OCI-LY1 (cell line): ENCODE results near the gene LPCAT4.

Experiments
- H2AFZ ChIP-seq: fragments of 200-600 bp; sonication (generic), shearing (Covaris generic); 2 replicates; pipeline ENCODE4 v1.6.0; 2014; ENCODE audit warnings: antibody characterized with exemption, mild to moderate bottlenecking, low read length
- H3F3A ChIP-seq: fragments of 200-600 bp; sonication (generic), shearing (Covaris generic); 2 replicates; pipeline ENCODE4 v1.6.0; 2014; ENCODE audit warnings: mild to moderate bottlenecking, antibody characterized with exemption, low read length, moderate library complexity; ENCODE audit not compliant: insufficient read depth
- H3K27ac ChIP-seq: fragments of 200-600 bp; sonication (generic); 2 replicates; pipeline ENCODE4 v1.5.1; 2014; ENCODE audit warnings: low read length, mixed run types, mild to moderate bottlenecking, low read depth; ENCODE audit not compliant: poor library complexity, severe bottlenecking
- H3K27me3 ChIP-seq: fragments of 200-600 bp; sonication (generic); 2 replicates; pipeline ENCODE4 v1.6.0; 2014; ENCODE audit warnings: antibody characterized with exemption, mild to moderate bottlenecking, low read length, moderate library complexity; ENCODE audit not compliant: insufficient read depth
- H3K36me3 ChIP-seq: fragments of 200-600 bp; sonication (generic); 2 replicates; pipeline ENCODE4 v1.6.1; 2014; ENCODE audit warnings: mild to moderate bottlenecking, antibody characterized with exemption, low read length, moderate library complexity, mixed read lengths; ENCODE audit not compliant: insufficient read depth
- H3K4me1 ChIP-seq: fragments of 200-600 bp; sonication (generic); 2 replicates; pipeline ENCODE4 v1.5.1; 2014; ENCODE audit warnings: mild to moderate bottlenecking, low read length, moderate library complexity; ENCODE audit not compliant: insufficient read depth, severe bottlenecking
- H3K4me2 ChIP-seq: fragments of 200-600 bp; sonication (generic), shearing (Covaris generic); 2 replicates; pipeline ENCODE4 v1.6.1; 2014; ENCODE audit warnings: low read length
- H3K4me3 ChIP-seq: fragments of 200-600 bp; sonication (generic); 2 replicates; pipeline ENCODE4 v1.5.1; 2014; ENCODE audit warnings: low read length, low read depth, mild to moderate bottlenecking, mixed read lengths; ENCODE audit not compliant: poor library complexity, severe bottlenecking
- H3K79me2 ChIP-seq: fragments of 200-600 bp; shearing (Covaris generic); 2 replicates; pipeline ENCODE4 v1.6.1; 2016; ENCODE audit warnings: mixed run types, low read length, mixed read lengths; ENCODE audit not compliant: insufficient read depth
- H3K9ac ChIP-seq: fragments of 200-600 bp; sonication (generic), shearing (Covaris generic); 2 replicates; pipeline ENCODE4 v1.6.1; 2014; ENCODE audit warnings: mild to moderate bottlenecking, low read length, mixed read lengths
- H3K9me2 ChIP-seq: fragments of 200-600 bp; sonication (generic), shearing (Covaris generic); 2 replicates; pipeline ENCODE4 v1.6.1; 2014; ENCODE audit warnings: low read depth, mild to moderate bottlenecking, low read length, mixed read lengths
- H3K9me3 ChIP-seq: fragments of 200-600 bp; shearing (Covaris generic); 2 replicates; pipeline ENCODE4 v1.6.1; 2014; ENCODE audit warnings: low read length, mixed read lengths
- H4K20me1 ChIP-seq: fragments of 200-600 bp; sonication (generic), shearing (Covaris generic); 2 replicates; pipeline ENCODE4 v1.6.0; 2016; ENCODE audit warnings: mild to moderate bottlenecking, low read length; ENCODE audit not compliant: insufficient read depth
- EZH2 ChIP-seq: fragments of 200-600 bp; sonication (generic), shearing (Covaris generic); IDR thresholded peaks from 2 replicates; pipeline ENCODE4 v1.8.0; 2017; ENCODE audit warnings: borderline replicate concordance, mixed run types, mild to moderate bottlenecking, antibody characterized with exemption, low read length, moderate library complexity, mixed read lengths
- TF ChIP-seq, protein P1 (sequence below): fragments of 200-600 bp; sonication (generic), shearing (Covaris generic); IDR thresholded peaks from 2 replicates; pipeline ENCODE4 v1.5.1; 2017; ENCODE audit warnings: mild to moderate bottlenecking, antibody characterized with exemption, low read length, moderate library complexity, mixed read lengths

Gene LPCAT4

DNA sequence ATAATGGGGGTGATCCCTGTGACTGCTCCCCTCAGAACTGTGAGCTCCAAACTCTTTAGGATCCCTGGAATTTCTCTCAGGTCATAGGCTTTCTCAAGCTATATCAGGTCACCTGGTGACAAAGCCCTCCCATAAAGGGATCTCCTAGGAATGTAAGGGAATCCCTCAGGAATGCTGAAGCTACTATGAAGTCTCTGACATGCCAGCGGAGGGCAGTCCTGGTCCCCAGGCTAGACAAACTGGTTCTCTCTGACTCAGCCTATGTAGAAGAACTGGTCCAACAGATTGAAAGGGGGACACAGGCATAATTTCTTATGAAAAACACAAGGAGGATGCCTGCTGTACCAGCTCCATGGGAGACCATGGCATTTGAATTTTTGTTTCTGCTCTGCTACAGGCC, 6.7 kb downstream of the LPCAT4 start:
- peaks cover under 1% of the 10 kb centered on the region for H3K4me1 ChIP-seq
- H3K4me2 ChIP-seq: no peak overlapping the region
- H3K27ac ChIP-seq: no peak overlapping the region
- peaks cover 14% of the 10 kb centered on the region; the same call in 1 of the 2 replicates for H3K36me3 ChIP-seq
- no peaks in the 10 kb centered on the region for H3K79me2 ChIP-seq
- no peaks in the 10 kb centered on the region for H3K9me3 ChIP-seq
- H3K27me3 ChIP-seq: no peaks in the 10 kb centered on the region
- H3K9me2 ChIP-seq: no peaks in the 10 kb centered on the region
- H3K9ac ChIP-seq: no peak overlapping the region
- H4K20me1 ChIP-seq: no peaks in the 10 kb centered on the region
- no peaks in the 10 kb centered on the region for H3F3A ChIP-seq
- H3K4me3 ChIP-seq: no peak overlapping the region
- no peak overlapping the region for H2AFZ ChIP-seq
- TF ChIP-seq, protein P1, sequence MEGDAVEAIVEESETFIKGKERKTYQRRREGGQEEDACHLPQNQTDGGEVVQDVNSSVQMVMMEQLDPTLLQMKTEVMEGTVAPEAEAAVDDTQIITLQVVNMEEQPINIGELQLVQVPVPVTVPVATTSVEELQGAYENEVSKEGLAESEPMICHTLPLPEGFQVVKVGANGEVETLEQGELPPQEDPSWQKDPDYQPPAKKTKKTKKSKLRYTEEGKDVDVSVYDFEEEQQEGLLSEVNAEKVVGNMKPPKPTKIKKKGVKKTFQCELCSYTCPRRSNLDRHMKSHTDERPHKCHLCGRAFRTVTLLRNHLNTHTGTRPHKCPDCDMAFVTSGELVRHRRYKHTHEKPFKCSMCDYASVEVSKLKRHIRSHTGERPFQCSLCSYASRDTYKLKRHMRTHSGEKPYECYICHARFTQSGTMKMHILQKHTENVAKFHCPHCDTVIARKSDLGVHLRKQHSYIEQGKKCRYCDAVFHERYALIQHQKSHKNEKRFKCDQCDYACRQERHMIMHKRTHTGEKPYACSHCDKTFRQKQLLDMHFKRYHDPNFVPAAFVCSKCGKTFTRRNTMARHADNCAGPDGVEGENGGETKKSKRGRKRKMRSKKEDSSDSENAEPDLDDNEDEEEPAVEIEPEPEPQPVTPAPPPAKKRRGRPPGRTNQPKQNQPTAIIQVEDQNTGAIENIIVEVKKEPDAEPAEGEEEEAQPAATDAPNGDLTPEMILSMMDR: no peak
- TF ChIP-seq EZH2: no peak

DNA sequence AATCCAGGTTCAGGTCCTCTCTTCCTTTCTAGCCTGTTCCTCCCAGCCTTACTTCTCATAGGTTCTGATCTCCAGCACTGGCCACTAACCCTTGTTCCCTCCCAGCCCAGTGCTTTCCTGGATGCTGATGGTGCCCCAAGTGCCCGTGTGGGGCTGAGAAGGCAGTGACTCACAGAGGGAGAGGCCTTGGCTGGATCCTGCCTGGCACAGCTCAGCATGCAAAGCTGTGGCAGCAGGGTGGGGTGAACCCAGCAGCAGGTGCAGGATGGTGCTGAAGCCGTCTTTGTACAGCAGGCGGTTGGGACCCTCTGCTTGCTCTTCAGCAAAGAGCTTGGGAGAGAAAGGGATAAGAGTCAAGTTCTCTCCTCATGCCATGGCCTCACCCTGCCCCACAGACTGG, 7.6 kb downstream of the LPCAT4 start:
- no peaks in the 10 kb centered on the region for H3K79me2 ChIP-seq
- TF ChIP-seq, protein P1: no peak
- no peak for TF ChIP-seq EZH2
- H3K4me3 ChIP-seq: no peak overlapping the region
- H3K4me1 ChIP-seq: no peaks in the 10 kb centered on the region
- H3K27me3 ChIP-seq: no peaks in the 10 kb centered on the region
- H3K9me3 ChIP-seq: no peaks in the 10 kb centered on the region
- no peak overlapping the region for H2AFZ ChIP-seq
- H3F3A ChIP-seq: no peaks in the 10 kb centered on the region
- H3K4me2 ChIP-seq: no peak overlapping the region
- H3K9me2 ChIP-seq: no peaks in the 10 kb centered on the region
- peaks cover 14% of the 10 kb centered on the region; the same call in 1 of the 2 replicates for H3K36me3 ChIP-seq
- no peaks in the 10 kb centered on the region for H4K20me1 ChIP-seq
- no peak overlapping the region for H3K27ac ChIP-seq
- no peak overlapping the region for H3K9ac ChIP-seq

DNA sequence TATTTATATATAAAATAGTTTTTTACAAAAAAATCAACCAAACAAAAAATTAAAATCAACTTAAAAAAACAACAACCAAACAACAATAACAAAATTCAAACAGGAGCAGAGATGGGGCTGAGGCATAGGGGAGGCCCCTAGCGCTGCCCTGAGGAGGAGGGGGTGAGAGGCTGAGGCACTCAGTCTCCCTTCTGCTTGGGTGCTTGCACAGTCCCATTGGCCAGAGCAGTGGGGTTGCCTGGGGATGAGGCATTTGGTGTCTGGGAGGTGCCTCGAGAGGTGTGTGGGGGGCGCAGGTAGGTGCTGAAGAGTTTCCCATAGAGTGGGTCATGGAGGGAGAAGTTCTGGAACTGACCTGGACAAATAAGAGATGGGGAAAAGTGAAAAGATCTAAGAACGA, 8.0 kb downstream of the LPCAT4 start:
- Histone ChIP-seq H2AFZ (no peak overlapping the region), H3K4me1 (no peaks in the 10 kb centered on the region), H3K4me3 (no peak overlapping the region), H4K20me1 (no peaks in the 10 kb centered on the region), H3K79me2 (no peaks in the 10 kb centered on the region), H3K9me3 (no peaks in the 10 kb centered on the region), H3F3A (no peaks in the 10 kb centered on the region), H3K4me2 (no peak overlapping the region), H3K9ac (no peak overlapping the region), H3K27ac (no peak overlapping the region), H3K27me3 (no peaks in the 10 kb centered on the region), H3K9me2 (no peaks in the 10 kb centered on the region), H3K36me3 (peaks cover 14% of the 10 kb centered on the region; the same call in 1 of the 2 replicates)
- TF ChIP-seq EZH2: no peak
- TF ChIP-seq, protein P1: no peak
